Mucosa of descending colon (tissue), 3 donors: ENCODE results near the gene CBX2. TPM values are rescaled to one million over a fixed set of nuclear protein-coding genes. Genes with fewer than 3 reads are reported as not detected.

Experiments
- ATAC-seq: fragments of 200-7000 bp; cut with Tn5 transposase; one replicate; pipeline ENCODE4 v1.9.1; 2020; ENCODE audit warnings: mild to moderate bottlenecking, moderate library complexity
- DNase-seq, 3 donors: peaks; one replicate each; pipeline ENCODE4 v3.0.0-alpha.2; 2020
- H3K36me3 ChIP-seq: fragments of 200-600 bp; one replicate; pipeline ENCODE4 v1.8.0; 2021; ENCODE audit warnings: low read depth, mild to moderate bottlenecking
- H3K4me1 ChIP-seq: fragments of 200-600 bp; one replicate; pipeline ENCODE4 v1.8.0; 2021; ENCODE audit warnings: low read depth, mild to moderate bottlenecking
- H3K4me3 ChIP-seq: fragments of 200-600 bp; one replicate; pipeline ENCODE4 v1.8.0; 2021; ENCODE audit warnings: mild to moderate bottlenecking
- H3K9me3 ChIP-seq: fragments of 200-600 bp; one replicate; pipeline ENCODE4 v1.8.0; 2021; ENCODE audit warnings: mild to moderate bottlenecking
- CTCF ChIP-seq: fragments of 200-600 bp; IDR thresholded peaks from one replicate; pipeline ENCODE4 v1.8.0; 2022; ENCODE audit warnings: antibody characterized with exemption, mild to moderate bottlenecking
- intact Hi-C, 2 donors: fragments of 100-400 bp; cut with DNase I in 1 of 2; cut with micrococcal nuclease in 1 of 2; formaldehyde crosslinking; loops; one replicate each; pipeline versions ENCODE4 v1.11.0 to v1.11.1; 2022; cut with DNase I, micrococcal nuclease
- total RNA-seq, 3 donors: library from RNA; stranded (reverse); fragmentation: NEBNext Ultra II Directional in 2 of 3; extraction: Animal tissue kit (Norgen Biotek cat#: 25700) in 2 of 3; gene quantifications; one replicate each; pipeline versions ENCODE4 v1.2.1 to v1.2.4, GENCODE V29; 2021 to 2023
- donor health status: DM: no; HTN: no; CAD: no; lungs with moderate emphysema.
- donor health status: DM: no; HTN: no; CAD: no.
- donor health status: DM: no; HTN: yes; CAD: no.

CBX2 gene
- total RNA-seq, 3 donors from 2014 or later = 0.14 to 1.5 (median 0.76) TPM

DNA sequence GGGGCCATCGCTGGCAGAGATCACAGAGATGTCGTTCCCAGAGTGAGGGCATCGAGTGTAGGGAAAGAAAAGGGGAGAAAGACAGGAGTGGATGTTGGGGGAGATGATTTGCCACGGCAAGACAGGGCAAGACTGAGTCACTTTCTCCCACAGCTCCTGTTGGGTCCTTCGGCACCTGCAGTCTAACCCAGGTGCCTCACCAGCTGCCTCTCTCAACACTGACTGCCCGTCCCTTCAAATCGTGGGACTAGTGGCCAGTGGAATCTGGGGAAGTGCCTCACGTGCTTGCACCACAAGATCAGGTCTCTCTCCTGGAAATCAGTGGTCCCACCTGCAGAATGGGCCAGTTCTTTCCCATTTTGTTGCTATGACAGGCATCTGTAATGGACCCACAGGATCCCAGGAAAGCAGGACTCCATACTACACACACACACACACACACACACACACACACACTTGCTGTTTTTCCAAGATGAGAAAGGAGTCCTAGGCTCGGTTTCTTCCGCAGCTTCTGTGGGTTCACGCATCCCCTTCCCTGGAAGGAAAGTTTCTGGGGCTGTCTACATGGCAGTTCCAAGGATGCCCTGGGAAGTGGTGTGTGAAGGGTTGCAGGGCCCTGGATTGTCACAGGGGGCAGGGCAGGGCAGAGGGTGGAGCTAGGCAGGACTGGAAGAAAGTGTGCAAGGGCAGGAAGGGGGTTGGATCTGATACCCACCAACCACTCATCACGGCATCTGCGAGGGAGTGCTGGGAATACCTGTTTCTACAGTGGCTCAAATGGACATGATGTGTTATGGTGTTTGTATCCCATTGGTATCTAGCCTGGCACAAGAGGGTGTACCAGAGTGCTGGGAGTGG lies 29.1 kb downstream of the CBX2 start:
- Histone ChIP-seq H3K4me3 (no peak overlapping the region), H3K4me1 (peaks cover 36% of the 10 kb centered on the region), H3K36me3 (no peaks in the 10 kb centered on the region), H3K9me3 (no peaks in the 10 kb centered on the region)
- intact Hi-C loops = loop anchor here in 1 of 2 donors (10.0 kb wide), 1 partner anchor 188 kb away; no protein-coding TSS in a partner anchor
- DNase-seq = no peak
- no peak for ATAC-seq
- TF ChIP-seq CTCF = no peak

- peak in 2 of 3 donors; percentile 62 to 63 for DNase-seq
- ATAC-seq = peak; percentile 77
- peak; percentile 42 for TF ChIP-seq CTCF
- Histone ChIP-seq H3K36me3 (no peaks in the 10 kb centered on the region), H3K4me1 (peaks cover 43% of the 10 kb centered on the region), H3K9me3 (no peaks in the 10 kb centered on the region), H3K4me3 (no peak overlapping the region)
- intact Hi-C loops = loop anchor here in 1 of 2 donors (10.0 kb wide), 1 partner anchor 186 kb away; no protein-coding TSS in a partner anchor
Observed at GRCh38 chr17:79808763-79809529, 31.0 kb downstream of the CBX2 start.

- no peak for TF ChIP-seq CTCF
- peak; percentile 50 for ATAC-seq
- intact Hi-C loops = loop anchor here in 1 of 2 donors (10.0 kb wide), 1 partner anchor 185 kb away; no protein-coding TSS in a partner anchor
Observed at GRCh38 chr17:79809530-79810129, 31.7 kb downstream of the CBX2 start.

GRCh38 chr17:79810130-79811010 lies 32.4 kb downstream of the CBX2 start:
- DNase-seq = peak; percentile 85 to 88 (median 85)
- TF ChIP-seq CTCF = no peak
- peaks cover 48% of the 10 kb centered on the region for H3K4me1 ChIP-seq
- ATAC-seq = peak; percentile 80
- no peaks in the 10 kb centered on the region for H3K36me3 ChIP-seq
- no peak overlapping the region for H3K4me3 ChIP-seq
- intact Hi-C loops = no loop called here
- no peaks in the 10 kb centered on the region for H3K9me3 ChIP-seq

More at GRCh38 chr17:79809530-79810129, 31.7 kb downstream of the CBX2 start:
- no peak overlapping the region for H3K4me3 ChIP-seq
- peak in 2 of 3 donors; percentile 60 to 70 for DNase-seq
- no peaks in the 10 kb centered on the region for H3K36me3 ChIP-seq
- no peaks in the 10 kb centered on the region for H3K9me3 ChIP-seq
- peaks cover 42% of the 10 kb centered on the region for H3K4me1 ChIP-seq
